Breast epithelium (tissue), 3 donors: ENCODE data around the gene PRKD1.

Source experiments
- CTCF ChIP-seq, 3 donors: fragments of 450-650 bp; IDR thresholded peaks; one replicate each; pipeline ENCODE4 v1.5.1; 2016 to 2017; ENCODE audit warnings: antibody characterized with exemption in 3 of 3, mild to moderate bottlenecking in 3 of 3, moderate library complexity in 3 of 3
- POLR2AphosphoS5 ChIP-seq, 3 donors: sonication (generic); formaldehyde crosslinking; IDR thresholded peaks; one replicate each; pipeline ENCODE4 v1.6.1; 2017; ENCODE audit warnings: antibody characterized with exemption in 3 of 3

- TF ChIP-seq CTCF (IDR thresholded peaks at IDR 0.05) = no peak
- no peak for TF ChIP-seq POLR2AphosphoS5 (IDR thresholded peaks at IDR 0.05)
Observed at GRCh38 chr14:29717901-29718300, 209.7 kb downstream of the PRKD1 start.
